DOHH2 (cell line): ENCODE data around the gene SLC1A2.

Source experiments
- EZH2phosphoT487 ChIP-seq: fragments of 200-600 bp; sonication (generic); IDR thresholded peaks from 2 replicates; pipeline ENCODE4 v1.6.1; 2017; ENCODE audit warnings: borderline replicate concordance, mild to moderate bottlenecking, antibody characterized with exemption, low read length, moderate library complexity, mixed read lengths
- TF ChIP-seq, protein P1 (sequence below): fragments of 200-600 bp; sonication (generic); IDR thresholded peaks from one replicate; pipeline ENCODE4 v1.5.1; 2014; ENCODE audit warnings: antibody characterized with exemption, mild to moderate bottlenecking, low read depth, low read length; ENCODE audit not compliant: poor library complexity, severe bottlenecking

DNA sequence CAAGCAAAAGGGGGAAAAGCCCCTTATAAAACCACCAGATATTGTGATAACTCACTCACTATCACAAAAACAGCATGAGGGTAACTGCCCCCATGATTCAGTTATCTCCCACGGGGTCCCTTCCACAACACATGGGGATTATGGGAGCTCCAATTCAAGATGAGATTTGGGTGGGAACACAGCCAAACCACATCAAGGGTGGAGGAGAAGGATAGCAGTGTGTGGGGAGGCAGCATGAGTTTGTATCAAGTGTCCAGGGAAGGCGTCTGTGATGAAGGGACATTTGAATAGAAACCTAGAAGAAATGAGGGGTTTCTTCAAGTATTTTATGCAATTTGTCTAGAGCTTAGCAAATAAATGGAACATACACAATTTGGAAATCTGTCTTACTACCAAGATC is 98.2 kb downstream of the SLC1A2 start:
- TF ChIP-seq, protein P1, sequence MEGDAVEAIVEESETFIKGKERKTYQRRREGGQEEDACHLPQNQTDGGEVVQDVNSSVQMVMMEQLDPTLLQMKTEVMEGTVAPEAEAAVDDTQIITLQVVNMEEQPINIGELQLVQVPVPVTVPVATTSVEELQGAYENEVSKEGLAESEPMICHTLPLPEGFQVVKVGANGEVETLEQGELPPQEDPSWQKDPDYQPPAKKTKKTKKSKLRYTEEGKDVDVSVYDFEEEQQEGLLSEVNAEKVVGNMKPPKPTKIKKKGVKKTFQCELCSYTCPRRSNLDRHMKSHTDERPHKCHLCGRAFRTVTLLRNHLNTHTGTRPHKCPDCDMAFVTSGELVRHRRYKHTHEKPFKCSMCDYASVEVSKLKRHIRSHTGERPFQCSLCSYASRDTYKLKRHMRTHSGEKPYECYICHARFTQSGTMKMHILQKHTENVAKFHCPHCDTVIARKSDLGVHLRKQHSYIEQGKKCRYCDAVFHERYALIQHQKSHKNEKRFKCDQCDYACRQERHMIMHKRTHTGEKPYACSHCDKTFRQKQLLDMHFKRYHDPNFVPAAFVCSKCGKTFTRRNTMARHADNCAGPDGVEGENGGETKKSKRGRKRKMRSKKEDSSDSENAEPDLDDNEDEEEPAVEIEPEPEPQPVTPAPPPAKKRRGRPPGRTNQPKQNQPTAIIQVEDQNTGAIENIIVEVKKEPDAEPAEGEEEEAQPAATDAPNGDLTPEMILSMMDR = no peak
- no peak for TF ChIP-seq EZH2phosphoT487
